GM12891 (cell line): ENCODE measurements around the gene STAT5B.

Experiments used
- PAX5 ChIP-seq: IDR thresholded peaks from 2 replicates; pipeline ENCODE4 v1.6.1; 2011; ENCODE audit warnings: low read length, moderate library complexity, mild to moderate bottlenecking; ENCODE audit not compliant: insufficient read depth, severe bottlenecking
- POLR2A ChIP-seq: IDR thresholded peaks from 2 replicates; pipeline ENCODE4 v1.6.1; 2011; ENCODE audit warnings: low read depth, low read length, control low read depth
- POLR2AphosphoS5 ChIP-seq: IDR thresholded peaks from 2 replicates; pipeline ENCODE4 v1.6.1; 2011; ENCODE audit warnings: low read depth, low read length, control low read depth
- POU2F2 ChIP-seq: IDR thresholded peaks from 2 replicates; pipeline ENCODE4 v1.6.1; 2011; ENCODE audit warnings: low read depth, mild to moderate bottlenecking, control low read depth, low read length, moderate library complexity
- SPI1 ChIP-seq: IDR thresholded peaks from 2 replicates; pipeline ENCODE4 v1.6.1; 2011; ENCODE audit warnings: low read depth, low read length, control low read depth
- TAF1 ChIP-seq: IDR thresholded peaks from 2 replicates; pipeline ENCODE4 v1.6.1; 2011; ENCODE audit warnings: low read depth, low read length, control low read depth

DNA sequence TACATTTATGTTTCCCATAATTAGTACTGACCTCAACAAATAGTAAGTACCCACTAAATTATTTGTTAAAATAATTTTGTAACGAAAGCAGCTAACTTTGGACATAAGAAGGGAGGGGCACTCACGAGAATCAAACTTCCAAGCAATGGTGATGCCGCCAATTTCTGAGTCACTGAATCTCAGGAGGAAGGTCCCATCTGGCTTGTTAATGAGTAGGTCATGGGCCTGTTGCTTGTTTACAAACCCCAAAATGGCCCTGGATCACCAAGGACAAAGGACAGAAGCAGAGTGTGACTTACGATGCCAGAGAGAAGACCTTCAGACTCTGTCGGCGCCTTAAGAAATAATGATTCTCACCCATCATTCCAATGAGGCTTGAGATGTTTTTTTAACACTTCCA is 66.1 kb downstream of the STAT5B start:
- TF ChIP-seq POLR2A (no peak), TAF1 (no peak), POLR2AphosphoS5 (no peak), SPI1 (no peak), POU2F2 (no peak), PAX5 (no peak)
